Endodermal cell (in vitro differentiated cells): ENCODE results near the gene SNTB2. TPM values are rescaled to one million over a fixed set of nuclear protein-coding genes. Genes with fewer than 3 reads are reported as not detected.
A peak's percentile ranks its signal among the peaks of the same experiment; 100 is the strongest.

Source experiments
- DNase-seq: peaks from one replicate; pipeline ENCODE4 v3.0.0-alpha.2; 2017
- H3K27ac ChIP-seq: 2 replicates; pipeline ENCODE4 v1.5.1; 2013; ENCODE audit warnings: mild to moderate bottlenecking, low read depth, low read length, moderate library complexity
- H3K27me3 ChIP-seq: 2 replicates; pipeline ENCODE4 v1.6.1; 2013; ENCODE audit warnings: mild to moderate bottlenecking, low read length, moderate library complexity; ENCODE audit not compliant: insufficient read depth, control insufficient read depth, poor library complexity, severe bottlenecking
- H3K36me3 ChIP-seq: 2 replicates; pipeline ENCODE4 v1.7.0; 2013; ENCODE audit warnings: mild to moderate bottlenecking, low read length, moderate library complexity; ENCODE audit not compliant: control insufficient read depth, insufficient read depth
- H3K4me1 ChIP-seq: one replicate; pipeline ENCODE4 v1.7.0; 2013; ENCODE audit warnings: low read length; ENCODE audit not compliant: control insufficient read depth, insufficient read depth
- H3K4me3 ChIP-seq: 2 replicates; pipeline ENCODE4 v1.5.1; 2013; ENCODE audit warnings: mild to moderate bottlenecking, low read length, moderate library complexity
- H3K9ac ChIP-seq: 2 replicates; pipeline ENCODE4 v1.6.1; 2013; ENCODE audit warnings: mild to moderate bottlenecking, low read length, moderate library complexity; ENCODE audit not compliant: poor library complexity, severe bottlenecking; ENCODE audit errors: extremely low read depth
- H3K9me3 ChIP-seq: 2 replicates; pipeline ENCODE4 v1.6.1; 2013; ENCODE audit warnings: mild to moderate bottlenecking, low read length, moderate library complexity; ENCODE audit not compliant: control insufficient read depth
- H3K27ac Mint-ChIP-seq: 2 replicates; pipeline ENCODE4 v1.8.0; 2020; ENCODE audit warnings: mixed read lengths
- H3K27me3 Mint-ChIP-seq: 2 replicates; pipeline ENCODE4 v1.8.0; 2021; ENCODE audit warnings: mild to moderate bottlenecking, mixed read lengths; ENCODE audit not compliant: insufficient read depth
- H3K36me3 Mint-ChIP-seq: 2 replicates; pipeline ENCODE4 v1.8.0; 2020; ENCODE audit warnings: low read depth, mixed read lengths
- H3K4me1 Mint-ChIP-seq: 2 replicates; pipeline ENCODE4 v1.8.0; 2020; ENCODE audit warnings: mixed read lengths
- H3K4me3 Mint-ChIP-seq: 2 replicates; pipeline ENCODE4 v1.8.0; 2020; ENCODE audit warnings: mild to moderate bottlenecking, moderate library complexity, mixed read lengths
- H3K9me3 Mint-ChIP-seq: 2 replicates; pipeline ENCODE4 v1.8.0; 2020; ENCODE audit warnings: mild to moderate bottlenecking, mixed read lengths
- WGBS, 2 experiments: methylation state at CpG; one replicate each; pipeline versions ENCODE4 v1.1.5 to v1.1.7; 2013; ENCODE audit warnings: missing lambda C conversion rate in 2 of 2, mixed read lengths in 1 of 2; ENCODE audit not compliant: insufficient coverage in 1 of 2, insufficient read length in 1 of 2; 5-methylcytosine and 5-hydroxymethylcytosine counted together
- total RNA-seq, 2 donors: library from RNA; stranded (reverse); fragmentation: NEBNext Ultra II Directional in 1 of 2; extraction: Animal tissue kit (Norgen Biotek cat#: 25700) in 1 of 2; gene quantifications; 2 replicates in 1 of 2; 3 replicates in 1 of 2; pipeline ENCODE4 v1.2.1, GENCODE V29; 2021
- TF ChIP-seq, protein P1 (sequence below): fragments of 200-600 bp; sonication (generic); conservative IDR thresholded peaks from 2 replicates; pipeline ENCODE4 v1.5.0; 2021; ENCODE audit warnings: antibody characterized with exemption, mild to moderate bottlenecking

Gene SNTB2
- total RNA-seq, 2 donors from 2014 or later: 15.4 to 24.1 TPM

DNA sequence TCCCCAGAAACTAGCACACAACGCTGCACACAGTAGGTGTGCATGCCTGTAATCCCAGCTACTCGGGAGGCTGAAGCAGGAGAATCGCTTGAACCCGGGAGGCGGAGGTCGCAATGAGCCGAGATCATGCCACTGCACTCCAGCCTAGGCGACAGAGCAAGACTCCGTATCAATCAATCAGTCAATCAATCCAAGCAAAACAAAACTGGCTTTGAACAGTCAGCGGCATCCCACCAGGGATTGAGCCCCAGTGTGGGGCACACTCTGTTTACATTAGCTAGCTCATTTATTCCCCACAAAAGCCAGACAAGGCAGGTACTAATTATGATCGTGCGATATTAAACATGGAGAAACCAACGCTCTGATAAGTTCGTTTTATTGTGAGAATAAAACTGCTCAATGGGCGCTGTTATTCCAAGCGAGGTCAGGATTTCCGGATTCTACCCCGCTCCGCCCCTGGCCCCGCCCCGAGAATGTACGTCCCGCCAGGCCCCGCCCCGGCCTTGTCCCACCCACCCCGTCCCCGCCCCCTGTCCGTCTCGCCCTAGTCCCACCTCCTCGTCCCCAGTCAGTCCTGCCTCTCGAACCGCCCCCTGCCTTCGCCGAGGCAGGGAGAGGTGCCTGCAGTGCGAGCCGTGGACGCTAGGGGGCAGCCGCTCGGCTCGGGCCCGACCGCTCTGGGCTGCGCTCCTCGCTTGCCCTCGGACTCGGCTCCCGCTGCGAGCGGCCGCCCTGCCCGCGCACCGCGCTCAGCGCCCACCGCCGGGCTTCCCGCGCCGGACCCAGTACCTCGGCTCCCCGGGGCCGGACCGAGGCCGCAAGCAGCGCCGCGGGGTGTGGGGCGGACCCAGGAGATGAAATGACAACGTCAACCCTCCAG lies 123.9 kb downstream of the SNTB2 start, which contains the start of gene VPS4A:
VPS4A (plus strand) TSS at position 698 of the 880 bp plus-strand sequence; CDS start at position 860, 162 bp downstream.
- peak; percentile 99 for DNase-seq
- Mint-ChIP-seq H3K36me3 (peaks cover 10% of the 10 kb centered on the region), H3K4me1 (peaks cover 5% of the 10 kb centered on the region), H3K27me3 (no peaks in the 10 kb centered on the region), H3K9me3 (no peaks in the 10 kb centered on the region), H3K27ac (peak within 1 kb of the TSS; percentile 96), H3K4me3 (peak within 1 kb of the TSS; percentile 95)
- Histone ChIP-seq H3K4me3 (peak within 1 kb of the TSS; percentile 87), H3K27me3 (no peaks in the 10 kb centered on the region), H3K9me3 (no peaks in the 10 kb centered on the region), H3K36me3 (peaks cover 17% of the 10 kb centered on the region), H3K4me1 (no peaks in the 10 kb centered on the region), H3K9ac (peak within 1 kb of the TSS; percentile 48), H3K27ac (peak within 1 kb of the TSS; percentile 16)
- WGBS, 2 experiments: 12 to 18% methylated on average over 33 to 64 of the region's 70 CpGs
- TF ChIP-seq, protein P1, sequence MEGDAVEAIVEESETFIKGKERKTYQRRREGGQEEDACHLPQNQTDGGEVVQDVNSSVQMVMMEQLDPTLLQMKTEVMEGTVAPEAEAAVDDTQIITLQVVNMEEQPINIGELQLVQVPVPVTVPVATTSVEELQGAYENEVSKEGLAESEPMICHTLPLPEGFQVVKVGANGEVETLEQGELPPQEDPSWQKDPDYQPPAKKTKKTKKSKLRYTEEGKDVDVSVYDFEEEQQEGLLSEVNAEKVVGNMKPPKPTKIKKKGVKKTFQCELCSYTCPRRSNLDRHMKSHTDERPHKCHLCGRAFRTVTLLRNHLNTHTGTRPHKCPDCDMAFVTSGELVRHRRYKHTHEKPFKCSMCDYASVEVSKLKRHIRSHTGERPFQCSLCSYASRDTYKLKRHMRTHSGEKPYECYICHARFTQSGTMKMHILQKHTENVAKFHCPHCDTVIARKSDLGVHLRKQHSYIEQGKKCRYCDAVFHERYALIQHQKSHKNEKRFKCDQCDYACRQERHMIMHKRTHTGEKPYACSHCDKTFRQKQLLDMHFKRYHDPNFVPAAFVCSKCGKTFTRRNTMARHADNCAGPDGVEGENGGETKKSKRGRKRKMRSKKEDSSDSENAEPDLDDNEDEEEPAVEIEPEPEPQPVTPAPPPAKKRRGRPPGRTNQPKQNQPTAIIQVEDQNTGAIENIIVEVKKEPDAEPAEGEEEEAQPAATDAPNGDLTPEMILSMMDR: peak; percentile 89

DNA sequence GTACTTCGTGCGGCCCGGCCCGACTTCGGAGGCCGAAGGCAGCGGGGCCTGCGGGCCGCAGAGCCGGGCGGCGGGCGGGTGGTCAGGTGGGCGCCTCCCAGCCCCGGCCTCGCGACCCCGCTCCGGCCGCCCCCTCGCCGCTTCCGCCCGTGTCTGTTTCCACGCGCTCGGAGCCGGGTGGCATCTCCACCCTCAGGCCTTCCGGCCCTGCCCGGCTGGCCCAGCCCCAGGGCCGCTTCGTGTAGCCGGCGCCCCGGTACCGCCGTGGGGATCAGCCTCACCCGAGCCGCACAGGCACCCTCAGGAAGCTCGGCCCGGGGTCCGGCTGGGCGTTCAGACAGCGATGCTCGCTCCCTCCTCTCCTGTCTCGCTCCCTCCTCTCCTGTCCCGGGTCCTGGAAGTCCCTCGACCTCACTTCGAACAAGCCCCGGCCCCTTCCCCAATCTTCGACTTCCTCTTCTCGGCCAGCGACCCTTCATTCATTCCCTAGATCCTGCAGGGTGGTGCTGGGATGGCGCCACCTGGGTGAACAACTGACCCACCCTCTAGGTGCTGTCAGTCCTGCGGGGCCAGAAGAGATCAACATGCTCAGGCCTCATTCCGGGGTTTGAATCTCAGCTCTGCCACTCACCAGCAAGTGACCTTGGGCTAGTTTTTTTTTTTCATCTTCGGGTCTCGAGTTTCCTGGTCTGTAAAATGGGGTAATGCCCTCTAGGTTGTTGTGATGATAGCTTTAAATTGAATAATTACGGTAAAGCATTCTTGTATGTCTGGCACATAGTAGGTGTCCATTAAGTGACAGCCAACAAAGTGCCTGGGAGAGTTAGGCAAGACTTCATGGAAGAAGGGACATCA lies 124.8 kb downstream of the SNTB2 start:
- peaks cover 26% of the 10 kb centered on the region for H3K36me3 ChIP-seq
- Mint-ChIP-seq H3K4me1 (peaks cover 5% of the 10 kb centered on the region), H3K4me3 (peak overlapping the region; percentile 95), H3K27ac (peak overlapping the region; percentile 90), H3K27me3 (no peaks in the 10 kb centered on the region), H3K36me3 (peaks cover 17% of the 10 kb centered on the region), H3K9me3 (no peaks in the 10 kb centered on the region)
- DNase-seq: peak; percentile 89
- H3K9me3 ChIP-seq: no peaks in the 10 kb centered on the region
- peak overlapping the region; percentile 87 for H3K4me3 ChIP-seq
- no peaks in the 10 kb centered on the region for H3K4me1 ChIP-seq
- WGBS, 2 experiments: 3 to 5% methylated on average over 33 to 59 of the region's 59 CpGs
- peak overlapping the region; percentile 16 for H3K27ac ChIP-seq
- H3K9ac ChIP-seq: peak overlapping the region; percentile 48
- TF ChIP-seq, protein P1: no peak
- H3K27me3 ChIP-seq: no peaks in the 10 kb centered on the region

DNA sequence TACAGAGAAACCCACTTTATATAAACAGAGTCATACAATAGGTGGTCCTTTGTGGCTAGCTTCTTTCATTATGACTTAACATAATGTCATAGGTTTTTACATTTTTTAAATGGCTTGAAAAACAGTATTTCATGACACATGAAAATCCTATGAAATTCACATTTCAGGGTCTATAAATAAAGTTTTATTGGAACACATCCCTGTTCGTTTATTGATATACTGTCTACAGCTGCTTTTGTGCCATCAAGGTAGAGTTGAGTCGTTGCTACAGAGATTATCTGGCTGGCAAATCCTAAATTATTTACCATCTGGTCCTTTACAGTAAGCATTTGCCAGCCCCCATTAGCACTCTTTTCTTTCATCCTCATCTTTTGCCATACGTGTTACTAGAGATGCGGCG lies 126.5 kb downstream of the SNTB2 start:
- no peak overlapping the region for H3K4me3 Mint-ChIP-seq
- Histone ChIP-seq H3K36me3 (peaks cover 35% of the 10 kb centered on the region), H3K27me3 (no peaks in the 10 kb centered on the region), H3K4me3 (no peak overlapping the region), H3K4me1 (no peaks in the 10 kb centered on the region), H3K9ac (no peak overlapping the region), H3K27ac (no peak overlapping the region), H3K9me3 (no peaks in the 10 kb centered on the region)
- H3K9me3 Mint-ChIP-seq: no peaks in the 10 kb centered on the region
- WGBS, 2 experiments: 97 to 100% methylated on average over 5 of the region's 5 CpGs
- TF ChIP-seq, protein P1: no peak
- H3K4me1 Mint-ChIP-seq: peaks cover 5% of the 10 kb centered on the region
- H3K36me3 Mint-ChIP-seq: peaks cover 29% of the 10 kb centered on the region
- no peak for DNase-seq
- no peak overlapping the region for H3K27ac Mint-ChIP-seq
- H3K27me3 Mint-ChIP-seq: no peaks in the 10 kb centered on the region
